GM23338 (cell line): ENCODE results near the gene STARD13. TPM values are rescaled to one million over a fixed set of nuclear protein-coding genes. Genes with fewer than 3 reads are reported as not detected.

Experiments used
- ATAC-seq: fragments of 200-7000 bp; cut with Tn5 transposase; 3 replicates; pipeline ENCODE4 v1.9.1; 2020
- DNase-seq: peaks from one replicate; pipeline ENCODE4 v3.0.0-alpha.2; 2015; ENCODE audit warnings: low spot score
- H2AFZ ChIP-seq: fragments of 200-600 bp; sonication (generic); 2 replicates; pipeline ENCODE4 v1.8.0; 2016; ENCODE audit warnings: antibody characterized with exemption, mild to moderate bottlenecking, moderate library complexity
- H3F3A ChIP-seq: fragments of 200-600 bp; sonication (generic); replicated peaks from 2 replicates; pipeline ENCODE4 v1.8.0; 2017; ENCODE audit warnings: antibody characterized with exemption, mixed run types, low read depth
- H3K27ac ChIP-seq: fragments of 200-600 bp; sonication (generic); 2 replicates; pipeline ENCODE4 v1.6.1; 2016; ENCODE audit warnings: low read depth
- H3K27me3 ChIP-seq: fragments of 200-600 bp; sonication (generic); 2 replicates; pipeline ENCODE4 v1.8.0; 2016; ENCODE audit warnings: mild to moderate bottlenecking, mixed run types, moderate library complexity; ENCODE audit not compliant: insufficient read depth
- H3K36me3 ChIP-seq: fragments of 200-600 bp; sonication (generic); 2 replicates; pipeline ENCODE4 v1.8.0; 2016; ENCODE audit warnings: mild to moderate bottlenecking; ENCODE audit not compliant: insufficient read depth
- H3K4me1 ChIP-seq: fragments of 200-600 bp; sonication (generic); 2 replicates; pipeline ENCODE4 v1.8.0; 2016; ENCODE audit warnings: mild to moderate bottlenecking, moderate library complexity; ENCODE audit not compliant: insufficient read depth
- H3K4me2 ChIP-seq: fragments of 200-600 bp; sonication (generic); 2 replicates; pipeline ENCODE4 v1.7.1; 2017; ENCODE audit warnings: mixed run types
- H3K4me3 ChIP-seq: fragments of 200-600 bp; sonication (generic); 2 replicates; pipeline ENCODE4 v1.6.1; 2016; ENCODE audit warnings: mixed run types
- H3K79me2 ChIP-seq: fragments of 200-600 bp; sonication (generic); replicated peaks from 2 replicates; pipeline ENCODE4 v1.8.0; 2017; ENCODE audit warnings: mild to moderate bottlenecking; ENCODE audit not compliant: insufficient read depth
- H3K9me2 ChIP-seq: fragments of 200-600 bp; sonication (generic); 2 replicates; pipeline ENCODE4 v1.8.0; 2017; ENCODE audit not compliant: insufficient read depth
- H4K20me1 ChIP-seq: fragments of 200-600 bp; sonication (generic); replicated peaks from 2 replicates; pipeline ENCODE4 v1.8.0; 2017; ENCODE audit warnings: mild to moderate bottlenecking; ENCODE audit not compliant: insufficient read depth
- H3K27ac Mint-ChIP-seq: 2 replicates; pipeline ENCODE4 v1.8.0; 2020; ENCODE audit warnings: inconsistent platforms, mild to moderate bottlenecking, moderate library complexity, mixed read lengths
- H3K27me3 Mint-ChIP-seq: 3 replicates; pipeline ENCODE4 v1.8.0; 2022; ENCODE audit warnings: low read depth, mild to moderate bottlenecking, moderate library complexity, mixed read lengths, inconsistent platforms; ENCODE audit not compliant: insufficient read depth, poor library complexity
- H3K36me3 Mint-ChIP-seq: 3 replicates; pipeline ENCODE4 v1.8.0; 2021; ENCODE audit warnings: low read depth, mild to moderate bottlenecking, inconsistent platforms, moderate library complexity, mixed read lengths
- H3K4me1 Mint-ChIP-seq: 3 replicates; pipeline ENCODE4 v1.8.0; 2020; ENCODE audit warnings: mild to moderate bottlenecking, inconsistent platforms, mixed read lengths
- H3K4me3 Mint-ChIP-seq: 3 replicates; pipeline ENCODE4 v1.8.0; 2021; ENCODE audit warnings: moderate library complexity, mild to moderate bottlenecking, inconsistent platforms, mixed read lengths
- H3K9me3 Mint-ChIP-seq: 3 replicates; pipeline ENCODE4 v1.8.0; 2020; ENCODE audit warnings: moderate library complexity, mild to moderate bottlenecking, inconsistent platforms, mixed read lengths
- EZH2 ChIP-seq: fragments of 200-600 bp; sonication (generic); IDR thresholded peaks from one replicate; pipeline ENCODE4 v1.8.0; 2017; ENCODE audit warnings: antibody characterized with exemption, mild to moderate bottlenecking, low read depth; ENCODE audit not compliant: unreplicated experiment
- polyA plus RNA-seq: library from polyadenylated mRNA; unstranded; fragments of >200 nt; fragmentation: Nextera tagmentation; extraction: Ambion mirVana; gene quantifications from 2 replicates; pipeline ENCODE4 v1.2.1, GENCODE V29; 2016
- total RNA-seq: library from RNA; depleted of rRNA; stranded (reverse); fragments of >200 nt; shearing (Covaris generic); gene quantifications from 2 replicates; pipeline ENCODE4 v1.2.3, GENCODE V29; 2014
- TF ChIP-seq, protein P1 (sequence below): fragments of 250-450 bp; sonication (Bioruptor Pico); IDR thresholded peaks from 2 replicates; pipeline ENCODE4 v1.5.0; 2020; ENCODE audit warnings: mild to moderate bottlenecking, moderate library complexity
- TF ChIP-seq, protein P2 (sequence below): IDR thresholded peaks from 2 replicates; pipeline ENCODE4 v1.6.1; 2016; ENCODE audit warnings: antibody characterized with exemption

Gene STARD13
- total and polyA plus RNA-seq, 2 experiments from 2014 or later: 3.2 to 5.2 TPM

DNA sequence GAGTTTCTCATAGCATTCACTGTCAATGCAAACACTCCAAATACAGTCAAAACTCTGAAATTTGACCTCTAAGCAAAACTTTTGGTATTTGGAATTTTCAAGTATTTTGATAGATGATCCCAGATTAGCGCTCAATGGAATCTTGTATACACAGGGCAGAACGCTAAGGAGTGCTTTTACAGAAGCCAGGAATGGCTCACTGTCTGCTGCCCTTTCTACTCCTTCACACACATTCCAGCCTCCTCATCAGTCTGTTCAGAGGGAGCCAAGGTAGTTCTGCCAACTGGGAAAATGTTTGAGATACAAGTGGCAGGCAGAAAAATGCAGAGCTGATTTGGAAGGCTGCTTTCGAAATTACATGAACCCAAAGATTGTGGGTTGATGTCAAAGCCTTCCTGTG lies 4.4 kb upstream of the STARD13 start:
- ATAC-seq (no peak), DNase-seq (no peak)
- Mint-ChIP-seq H3K9me3 (no peaks in the 10 kb centered on the region; the same call in 2 of the 3 replicates), H3K4me1 (peaks cover 13% of the 10 kb centered on the region), H3K4me3 (no peak overlapping the region), H3K36me3 (no peaks in the 10 kb centered on the region), H3K27ac (no peak overlapping the region), H3K27me3 (no peaks in the 10 kb centered on the region)
- no peaks in the 10 kb centered on the region for H3K27me3 ChIP-seq
- no peak for TF ChIP-seq EZH2
- TF ChIP-seq, protein P1, sequence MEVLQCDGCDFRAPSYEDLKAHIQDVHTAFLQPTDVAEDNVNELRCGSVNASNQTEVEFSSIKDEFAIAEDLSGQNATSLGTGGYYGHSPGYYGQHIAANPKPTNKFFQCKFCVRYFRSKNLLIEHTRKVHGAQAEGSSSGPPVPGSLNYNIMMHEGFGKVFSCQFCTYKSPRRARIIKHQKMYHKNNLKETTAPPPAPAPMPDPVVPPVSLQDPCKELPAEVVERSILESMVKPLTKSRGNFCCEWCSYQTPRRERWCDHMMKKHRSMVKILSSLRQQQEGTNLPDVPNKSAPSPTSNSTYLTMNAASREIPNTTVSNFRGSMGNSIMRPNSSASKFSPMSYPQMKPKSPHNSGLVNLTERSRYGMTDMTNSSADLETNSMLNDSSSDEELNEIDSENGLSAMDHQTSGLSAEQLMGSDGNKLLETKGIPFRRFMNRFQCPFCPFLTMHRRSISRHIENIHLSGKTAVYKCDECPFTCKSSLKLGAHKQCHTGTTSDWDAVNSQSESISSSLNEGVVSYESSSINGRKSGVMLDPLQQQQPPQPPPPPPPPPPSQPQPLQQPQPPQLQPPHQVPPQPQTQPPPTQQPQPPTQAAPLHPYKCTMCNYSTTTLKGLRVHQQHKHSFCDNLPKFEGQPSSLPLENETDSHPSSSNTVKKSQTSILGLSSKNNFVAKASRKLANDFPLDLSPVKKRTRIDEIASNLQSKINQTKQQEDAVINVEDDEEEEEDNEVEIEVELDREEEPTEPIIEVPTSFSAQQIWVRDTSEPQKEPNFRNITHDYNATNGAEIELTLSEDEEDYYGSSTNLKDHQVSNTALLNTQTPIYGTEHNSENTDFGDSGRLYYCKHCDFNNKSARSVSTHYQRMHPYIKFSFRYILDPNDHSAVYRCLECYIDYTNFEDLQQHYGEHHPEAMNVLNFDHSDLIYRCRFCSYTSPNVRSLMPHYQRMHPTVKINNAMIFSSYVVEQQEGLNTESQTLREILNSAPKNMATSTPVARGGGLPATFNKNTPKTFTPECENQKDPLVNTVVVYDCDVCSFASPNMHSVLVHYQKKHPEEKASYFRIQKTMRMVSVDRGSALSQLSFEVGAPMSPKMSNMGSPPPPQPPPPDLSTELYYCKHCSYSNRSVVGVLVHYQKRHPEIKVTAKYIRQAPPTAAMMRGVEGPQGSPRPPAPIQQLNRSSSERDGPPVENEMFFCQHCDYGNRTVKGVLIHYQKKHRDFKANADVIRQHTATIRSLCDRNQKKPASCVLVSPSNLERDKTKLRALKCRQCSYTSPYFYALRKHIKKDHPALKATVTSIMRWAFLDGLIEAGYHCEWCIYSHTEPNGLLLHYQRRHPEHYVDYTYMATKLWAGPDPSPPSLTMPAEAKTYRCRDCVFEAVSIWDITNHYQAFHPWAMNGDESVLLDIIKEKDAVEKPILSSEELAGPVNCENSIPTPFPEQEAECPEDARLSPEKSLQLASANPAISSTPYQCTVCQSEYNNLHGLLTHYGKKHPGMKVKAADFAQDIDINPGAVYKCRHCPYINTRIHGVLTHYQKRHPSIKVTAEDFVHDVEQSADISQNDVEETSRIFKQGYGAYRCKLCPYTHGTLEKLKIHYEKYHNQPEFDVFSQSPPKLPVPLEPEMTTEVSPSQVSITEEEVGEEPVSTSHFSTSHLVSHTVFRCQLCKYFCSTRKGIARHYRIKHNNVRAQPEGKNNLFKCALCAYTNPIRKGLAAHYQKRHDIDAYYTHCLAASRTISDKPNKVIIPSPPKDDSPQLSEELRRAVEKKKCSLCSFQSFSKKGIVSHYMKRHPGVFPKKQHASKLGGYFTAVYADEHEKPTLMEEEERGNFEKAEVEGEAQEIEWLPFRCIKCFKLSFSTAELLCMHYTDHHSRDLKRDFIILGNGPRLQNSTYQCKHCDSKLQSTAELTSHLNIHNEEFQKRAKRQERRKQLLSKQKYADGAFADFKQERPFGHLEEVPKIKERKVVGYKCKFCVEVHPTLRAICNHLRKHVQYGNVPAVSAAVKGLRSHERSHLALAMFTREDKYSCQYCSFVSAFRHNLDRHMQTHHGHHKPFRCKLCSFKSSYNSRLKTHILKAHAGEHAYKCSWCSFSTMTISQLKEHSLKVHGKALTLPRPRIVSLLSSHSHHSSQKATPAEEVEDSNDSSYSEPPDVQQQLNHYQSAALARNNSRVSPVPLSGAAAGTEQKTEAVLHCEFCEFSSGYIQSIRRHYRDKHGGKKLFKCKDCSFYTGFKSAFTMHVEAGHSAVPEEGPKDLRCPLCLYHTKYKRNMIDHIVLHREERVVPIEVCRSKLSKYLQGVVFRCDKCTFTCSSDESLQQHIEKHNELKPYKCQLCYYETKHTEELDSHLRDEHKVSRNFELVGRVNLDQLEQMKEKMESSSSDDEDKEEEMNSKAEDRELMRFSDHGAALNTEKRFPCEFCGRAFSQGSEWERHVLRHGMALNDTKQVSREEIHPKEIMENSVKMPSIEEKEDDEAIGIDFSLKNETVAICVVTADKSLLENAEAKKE (CRISPR knock-in tag): no peak
- TF ChIP-seq, protein P2, sequence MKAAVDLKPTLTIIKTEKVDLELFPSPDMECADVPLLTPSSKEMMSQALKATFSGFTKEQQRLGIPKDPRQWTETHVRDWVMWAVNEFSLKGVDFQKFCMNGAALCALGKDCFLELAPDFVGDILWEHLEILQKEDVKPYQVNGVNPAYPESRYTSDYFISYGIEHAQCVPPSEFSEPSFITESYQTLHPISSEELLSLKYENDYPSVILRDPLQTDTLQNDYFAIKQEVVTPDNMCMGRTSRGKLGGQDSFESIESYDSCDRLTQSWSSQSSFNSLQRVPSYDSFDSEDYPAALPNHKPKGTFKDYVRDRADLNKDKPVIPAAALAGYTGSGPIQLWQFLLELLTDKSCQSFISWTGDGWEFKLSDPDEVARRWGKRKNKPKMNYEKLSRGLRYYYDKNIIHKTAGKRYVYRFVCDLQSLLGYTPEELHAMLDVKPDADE: no peak
- no peaks in the 10 kb centered on the region for H3K9me2 ChIP-seq
- peaks cover 10% of the 10 kb centered on the region for H3K4me1 ChIP-seq
- no peak overlapping the region for H3K4me3 ChIP-seq
- no peak overlapping the region for H3K27ac ChIP-seq
- H2AFZ ChIP-seq: no peak overlapping the region
- H3K4me2 ChIP-seq: no peak overlapping the region
- H3F3A ChIP-seq: no peaks in the 10 kb centered on the region
- no peaks in the 10 kb centered on the region for H3K79me2 ChIP-seq
- no peaks in the 10 kb centered on the region; the same call in 1 of the 2 replicates for H3K36me3 ChIP-seq
- no peaks in the 10 kb centered on the region for H4K20me1 ChIP-seq
